Right ventricle myocardium superior (tissue), 1 donor: ENCODE data around the gene SLC12A5. TPM values are rescaled to one million over a fixed set of nuclear protein-coding genes. Genes with fewer than 3 reads are reported as not detected.

Experiments
- ATAC-seq: fragments of 200-7000 bp; cut with Tn5 transposase; one replicate; pipeline ENCODE4 v1.9.1; 2020; ENCODE audit warnings: mild to moderate bottlenecking; ENCODE audit not compliant: poor library complexity
- DNase-seq: peaks from one replicate; pipeline ENCODE4 v3.0.0-alpha.2; 2020
- intact Hi-C: fragments of 100-400 bp; cut with DNase I; formaldehyde crosslinking; loops from one replicate; pipeline ENCODE4 v1.11.2; 2022
- total RNA-seq: library from RNA; stranded (reverse); fragmentation: NEBNext Ultra II Directional; extraction: Animal tissue kit (Norgen Biotek cat#: 25700); gene quantifications from one replicate; pipeline ENCODE4 v1.2.1, GENCODE V29; 2021
- donor health status: DM: no; HTN: yes; CAD: no; lungs with severe emphysema.

Gene SLC12A5
- total RNA-seq, 1 donor from 2014 or later: not detected

DNA sequence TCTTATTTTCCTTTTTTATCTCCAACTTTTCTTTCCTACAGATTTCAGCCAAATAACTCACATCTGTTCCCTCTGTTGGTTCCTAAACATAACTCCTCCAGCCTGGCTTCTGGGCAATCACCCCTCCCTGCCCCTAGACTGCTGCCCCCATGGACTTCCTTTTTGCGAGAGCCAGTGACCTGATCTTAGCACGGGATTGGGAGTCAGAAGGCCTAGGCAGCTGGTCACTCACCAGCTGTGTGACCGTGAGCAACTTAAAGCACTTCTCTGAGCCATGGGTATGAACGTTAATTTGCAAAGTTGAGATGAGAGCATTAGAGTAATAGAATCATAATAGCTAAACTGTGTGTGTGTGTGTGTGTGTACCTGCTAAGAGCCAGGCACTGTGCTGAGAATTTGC, 24.8 kb upstream of the SLC12A5 start:
- ATAC-seq (peak; percentile 73), DNase-seq (no peak)
- intact Hi-C loops: no loop called here

DNA sequence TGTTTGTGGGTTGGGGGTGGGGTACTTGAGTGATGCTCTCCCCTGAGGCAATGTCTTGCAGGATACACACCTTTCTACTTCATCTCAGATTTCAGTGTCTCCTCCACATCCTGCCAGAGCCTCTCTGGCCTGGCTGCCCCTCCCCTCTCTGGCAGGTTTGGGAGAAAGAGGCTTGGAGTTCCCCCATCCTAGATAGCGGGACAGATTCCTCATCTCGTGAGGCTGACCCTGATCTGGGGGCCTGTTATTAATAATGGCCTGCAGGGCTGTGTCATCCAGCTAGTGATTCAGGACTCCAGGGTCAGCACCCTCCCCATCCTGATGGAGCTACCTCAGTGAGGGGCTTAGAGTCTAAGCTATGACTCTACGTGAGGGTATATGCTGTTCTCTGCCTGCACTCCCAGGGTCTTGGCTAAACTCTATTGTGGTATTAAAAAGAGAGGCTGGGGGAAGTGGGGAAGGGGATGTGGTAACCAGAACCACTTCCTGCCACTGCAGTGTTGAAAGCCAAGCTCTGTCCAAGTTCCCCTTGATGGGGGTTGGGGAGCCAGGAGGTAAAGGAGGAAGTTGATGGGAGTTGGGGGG, 24.0 kb upstream of the SLC12A5 start:
- ATAC-seq (peak; percentile 81), DNase-seq (peak; percentile 52)
- intact Hi-C loops: no loop called here

GRCh38 chr20:46006022-46006705, 22.9 kb upstream of the SLC12A5 start:
- ATAC-seq: no peak
- intact Hi-C loops: no loop called here
- no peak for DNase-seq

GRCh38 chr20:46006964-46007363, 22.1 kb upstream of the SLC12A5 start:
- intact Hi-C loops: no loop called here
- no peak for ATAC-seq

DNA sequence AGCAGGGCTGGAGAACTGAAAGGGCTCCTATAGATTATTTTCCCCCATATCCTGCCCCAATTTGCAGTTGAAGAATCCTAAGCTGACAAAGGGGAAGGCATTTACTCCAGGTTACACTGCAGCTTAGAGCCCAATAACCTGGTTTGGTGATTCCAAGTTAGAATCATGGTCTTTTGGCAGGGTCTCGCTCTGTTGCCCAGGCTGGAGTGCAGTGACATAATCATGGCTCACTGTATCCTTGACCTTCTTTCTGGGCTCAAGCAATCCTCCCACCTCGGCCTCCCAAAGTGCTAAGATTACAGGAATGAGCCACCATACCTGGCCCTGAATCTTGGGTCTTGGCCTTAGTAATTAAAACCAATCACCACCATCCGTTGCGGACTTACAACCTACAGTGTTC, 21.3 kb upstream of the SLC12A5 start:
- no peak for DNase-seq
- intact Hi-C loops: no loop called here
- no peak for ATAC-seq

More at GRCh38 chr20:46006964-46007363, 22.1 kb upstream of the SLC12A5 start:
- no peak for DNase-seq

- intact Hi-C loops: no loop called here
- DNase-seq (no peak), ATAC-seq (no peak)
Measured at GRCh38 chr20:46009816-46010215, 19.2 kb upstream of the SLC12A5 start.

GRCh38 chr20:46010491-46011391, 18.3 kb upstream of the SLC12A5 start:
- intact Hi-C loops: no loop called here
- DNase-seq (peak; percentile 59), ATAC-seq (peak; percentile 25)

DNA sequence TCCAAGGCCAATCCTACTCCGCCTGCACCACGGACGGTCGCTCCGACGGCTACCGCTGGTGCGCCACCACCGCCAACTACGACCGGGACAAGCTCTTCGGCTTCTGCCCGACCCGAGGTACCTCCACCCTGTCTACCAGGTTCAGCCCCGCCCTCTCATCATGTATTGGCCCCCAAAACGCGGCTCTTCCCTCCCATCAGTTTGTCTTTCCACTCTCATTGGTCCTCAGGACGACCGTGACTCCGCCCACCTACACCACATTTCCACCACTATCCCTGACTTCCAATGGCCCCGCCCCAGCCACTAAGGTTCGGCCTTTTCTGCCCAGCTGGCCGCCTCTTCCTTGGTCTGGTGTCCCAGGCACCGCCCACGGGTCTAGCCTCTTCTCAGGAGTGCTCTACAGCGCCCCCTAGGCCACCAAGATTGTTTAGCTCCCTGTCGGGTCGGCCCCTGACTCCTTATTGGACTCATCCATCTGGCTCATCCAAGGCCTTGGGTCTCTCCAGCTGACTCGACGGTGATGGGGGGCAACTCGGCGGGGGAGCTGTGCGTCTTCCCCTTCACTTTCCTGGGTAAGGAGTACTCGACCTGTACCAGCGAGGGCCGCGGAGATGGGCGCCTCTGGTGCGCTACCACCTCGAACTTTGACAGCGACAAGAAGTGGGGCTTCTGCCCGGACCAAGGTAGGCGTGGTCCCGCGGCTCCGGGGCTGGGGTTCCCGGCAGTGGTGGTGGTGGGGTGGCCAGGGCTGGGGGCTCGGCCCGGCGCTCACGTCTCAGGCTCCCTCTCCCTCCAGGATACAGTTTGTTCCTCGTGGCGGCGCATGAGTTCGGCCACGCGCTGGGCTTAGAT, 17.2 kb upstream of the SLC12A5 start:
- DNase-seq (peak; percentile 80), ATAC-seq (peak; percentile 30)
- intact Hi-C loops: no loop called here

DNA sequence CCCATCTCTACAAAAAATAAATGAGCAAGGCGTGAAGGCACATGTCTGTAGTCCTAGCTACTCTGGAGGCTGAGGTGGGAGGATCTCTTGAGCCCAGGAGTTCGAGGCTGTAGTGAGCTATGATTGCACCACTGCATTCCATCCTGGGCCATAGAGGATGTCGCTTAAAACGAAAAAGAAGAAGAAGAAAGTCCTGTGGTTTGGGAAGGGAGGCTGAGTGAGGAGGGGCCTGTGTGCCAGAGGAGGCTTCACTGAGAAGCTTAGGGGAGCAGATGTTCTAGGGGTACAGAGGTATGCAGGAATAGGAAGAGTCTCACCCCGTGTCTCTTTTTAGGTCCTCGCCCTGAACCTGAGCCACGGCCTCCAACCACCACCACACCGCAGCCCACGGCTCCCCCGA, 16.1 kb upstream of the SLC12A5 start:
- ATAC-seq: no peak
- intact Hi-C loops: no loop called here
- DNase-seq: no peak

DNA sequence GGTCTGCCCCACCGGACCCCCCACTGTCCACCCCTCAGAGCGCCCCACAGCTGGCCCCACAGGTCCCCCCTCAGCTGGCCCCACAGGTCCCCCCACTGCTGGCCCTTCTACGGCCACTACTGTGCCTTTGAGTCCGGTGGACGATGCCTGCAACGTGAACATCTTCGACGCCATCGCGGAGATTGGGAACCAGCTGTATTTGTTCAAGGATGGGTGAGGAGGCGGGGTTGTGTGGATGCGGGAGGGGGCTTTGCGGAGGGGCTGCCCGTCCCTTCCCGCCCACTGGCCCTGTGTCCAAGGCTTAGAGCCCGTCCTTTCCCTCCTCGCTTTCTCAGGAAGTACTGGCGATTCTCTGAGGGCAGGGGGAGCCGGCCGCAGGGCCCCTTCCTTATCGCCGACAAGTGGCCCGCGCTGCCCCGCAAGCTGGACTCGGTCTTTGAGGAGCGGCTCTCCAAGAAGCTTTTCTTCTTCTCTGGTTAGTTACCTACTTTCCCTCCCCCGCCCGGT, 15.6 kb upstream of the SLC12A5 start:
- ATAC-seq (no peak), DNase-seq (no peak)
- intact Hi-C loops: no loop called here

GRCh38 chr20:46013829-46014516, 15.0 kb upstream of the SLC12A5 start:
- intact Hi-C loops: no loop called here
- ATAC-seq: peak; percentile 80
- DNase-seq: peak; percentile 64

- ATAC-seq: no peak
- intact Hi-C loops: no loop called here
- no peak for DNase-seq
Measured at GRCh38 chr20:46014517-46015396, 14.3 kb upstream of the SLC12A5 start.

- intact Hi-C loops: no loop called here
Measured at GRCh38 chr20:46017272-46017671, 11.7 kb upstream of the SLC12A5 start.

GRCh38 chr20:46018112-46018511, 10.9 kb upstream of the SLC12A5 start:
- intact Hi-C loops: no loop called here
- ATAC-seq (no peak), DNase-seq (no peak)

More at GRCh38 chr20:46017272-46017671, 11.7 kb upstream of the SLC12A5 start:
- ATAC-seq (no peak), DNase-seq (no peak)

- ATAC-seq: no peak
- DNase-seq: no peak
- intact Hi-C loops: no loop called here
Measured at GRCh38 chr20:46018611-46019010, 10.4 kb upstream of the SLC12A5 start.

DNA sequence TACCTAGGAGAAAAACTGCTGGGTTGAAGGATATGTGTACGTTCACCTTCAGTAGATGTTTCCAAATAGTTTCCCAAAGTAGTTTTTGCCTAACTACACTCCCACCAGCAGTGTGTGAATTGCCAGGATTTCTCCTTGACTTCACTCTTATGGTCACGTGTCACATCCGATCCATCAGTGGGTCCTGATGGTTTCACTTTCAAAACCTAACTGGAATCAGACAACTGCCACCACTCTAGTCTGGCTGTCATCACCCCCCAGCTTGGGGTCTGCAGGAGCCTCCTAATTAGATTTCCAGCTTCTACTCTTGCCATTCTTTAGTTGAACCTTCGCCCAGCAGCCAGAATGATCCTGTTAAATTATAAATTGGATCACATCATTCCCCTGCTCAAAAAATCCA, 8.5 kb upstream of the SLC12A5 start:
- ATAC-seq: no peak
- DNase-seq: no peak
- intact Hi-C loops: loop anchor here (5.0 to 10.0 kb wide), 2 partner anchors 154 to 327 kb away; no protein-coding TSS in a partner anchor
